HG03378 (cell line): ENCODE data around the gene C2orf69.

Experiments used
- ATAC-seq: cut with Tn5 transposase; IDR thresholded peaks from one replicate; pipeline ENCODE4 v1.9.1; 2021; ENCODE audit warnings: mild to moderate bottlenecking, moderate library complexity; ENCODE audit not compliant: unreplicated experiment

Gene C2orf69

DNA sequence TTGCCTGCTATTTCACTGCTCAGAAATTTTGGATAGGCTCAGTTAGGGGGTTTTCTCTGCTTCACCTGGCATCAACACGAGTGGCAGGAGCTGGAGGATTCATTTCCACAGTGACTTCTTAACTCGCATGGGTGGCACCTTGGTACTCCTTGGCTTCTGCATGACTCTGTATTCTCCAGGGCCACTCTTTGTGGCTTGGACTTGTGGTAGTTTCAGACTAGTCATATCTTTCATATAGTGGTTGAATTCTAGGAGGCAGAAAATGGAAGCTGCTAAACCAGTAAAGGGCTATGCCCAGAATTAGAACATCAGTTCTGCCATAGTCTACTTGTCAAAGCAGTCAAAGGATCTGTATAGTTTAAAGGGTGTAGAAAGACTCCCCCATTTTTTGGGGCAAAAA is 51.1 kb downstream of the C2orf69 start:
- peak; percentile 75 for ATAC-seq

DNA sequence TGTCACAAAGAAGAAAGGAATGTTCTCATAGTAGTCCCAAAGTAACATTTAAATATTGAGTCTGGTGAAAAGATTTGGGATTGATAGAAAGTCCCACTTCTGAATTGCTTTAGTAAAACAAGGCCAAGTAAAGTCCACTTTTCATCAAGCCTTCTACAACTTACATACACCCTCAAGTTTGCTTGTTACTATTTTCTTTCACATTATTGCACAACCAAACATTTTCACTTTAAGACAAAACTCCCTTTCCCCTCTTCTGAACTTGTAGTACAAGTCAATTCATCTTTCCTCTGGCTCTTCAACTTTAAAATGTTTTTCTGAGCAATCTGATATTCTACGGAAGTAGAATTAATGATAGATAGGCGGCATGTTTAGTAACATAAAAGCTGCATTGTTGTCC is 55.3 kb downstream of the C2orf69 start:
- no peak for ATAC-seq

DNA sequence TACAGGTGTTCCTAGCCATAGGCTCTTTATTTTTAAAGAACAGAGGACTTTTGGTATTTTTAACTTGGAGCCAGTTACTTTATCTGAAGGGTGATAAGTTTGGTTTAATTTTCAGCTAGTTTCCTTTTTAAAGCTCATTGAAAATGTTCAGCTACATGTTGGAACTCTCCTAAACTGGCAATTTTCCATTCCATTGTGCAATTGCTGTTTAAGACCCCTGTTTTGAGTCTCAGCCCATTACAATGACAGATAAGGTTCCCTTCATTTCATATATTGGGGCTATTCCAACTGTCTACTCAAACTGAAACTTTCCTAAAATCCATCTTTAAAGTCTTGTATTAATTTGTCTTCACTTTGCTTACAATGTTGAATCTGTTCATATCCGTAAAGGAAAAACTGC is 55.9 kb downstream of the C2orf69 start:
- ATAC-seq: no peak

DNA sequence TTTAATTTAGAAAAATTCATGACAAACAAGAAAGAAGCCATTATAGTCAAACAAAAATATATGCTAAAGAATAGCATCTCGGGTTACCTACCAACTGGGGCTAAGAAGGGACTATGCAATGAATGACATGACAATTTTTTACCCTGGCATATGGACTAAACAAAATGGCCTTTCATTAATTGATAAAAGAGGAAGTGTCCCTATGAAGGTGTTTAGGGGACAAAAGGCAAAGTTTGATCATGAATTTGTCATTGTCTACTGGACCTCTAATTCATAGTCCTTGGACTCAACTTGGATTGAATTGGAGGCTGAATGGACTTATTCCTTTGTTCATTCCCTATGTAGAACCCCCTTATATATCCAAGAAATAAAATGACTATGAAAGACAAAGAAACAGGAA is 57.0 kb downstream of the C2orf69 start:
- ATAC-seq: no peak

DNA sequence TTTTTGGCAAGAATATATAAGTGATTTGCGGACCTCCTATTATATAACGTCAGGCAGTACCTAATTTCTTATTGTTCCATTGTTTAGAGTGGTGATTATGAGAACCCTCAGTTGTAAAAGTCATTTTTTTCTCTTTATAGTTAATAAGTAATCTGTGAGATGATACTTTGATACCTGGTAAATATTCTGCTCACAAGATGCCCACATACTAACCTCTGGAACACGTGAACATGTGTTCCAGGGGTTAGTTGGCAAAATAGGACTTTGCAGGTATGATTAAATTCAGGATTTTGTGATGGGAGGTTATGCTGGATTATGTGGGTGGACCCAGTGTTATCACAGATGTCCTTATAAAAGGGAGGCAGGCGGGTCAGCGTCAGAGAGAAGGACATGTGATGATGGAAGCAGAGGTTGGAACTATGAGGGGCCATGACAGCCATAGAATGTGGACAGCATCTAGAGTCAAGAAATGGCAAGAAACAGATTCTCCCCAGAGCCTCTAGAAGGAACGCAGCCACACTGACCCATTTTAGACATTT is 61.1 kb downstream of the C2orf69 start:
- no peak for ATAC-seq

DNA sequence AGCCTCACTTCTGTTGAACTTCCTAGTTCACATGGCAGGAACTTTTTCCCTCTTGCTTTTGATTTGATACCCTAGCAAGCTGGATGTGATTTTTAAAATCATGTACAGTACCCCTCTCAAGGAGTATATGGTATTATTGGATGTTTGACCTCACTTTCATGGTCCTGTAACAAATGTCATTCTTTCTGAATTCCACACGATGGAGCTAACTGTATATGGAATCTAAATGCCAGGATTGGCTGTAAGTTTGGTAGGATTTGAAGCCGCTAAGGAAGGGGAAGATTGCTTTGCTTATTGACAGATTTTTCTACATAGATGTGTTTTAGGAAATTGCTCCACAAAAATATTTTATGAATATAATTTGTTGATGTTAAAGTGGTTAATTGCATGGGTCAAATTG is 62.6 kb downstream of the C2orf69 start:
- no peak for ATAC-seq

DNA sequence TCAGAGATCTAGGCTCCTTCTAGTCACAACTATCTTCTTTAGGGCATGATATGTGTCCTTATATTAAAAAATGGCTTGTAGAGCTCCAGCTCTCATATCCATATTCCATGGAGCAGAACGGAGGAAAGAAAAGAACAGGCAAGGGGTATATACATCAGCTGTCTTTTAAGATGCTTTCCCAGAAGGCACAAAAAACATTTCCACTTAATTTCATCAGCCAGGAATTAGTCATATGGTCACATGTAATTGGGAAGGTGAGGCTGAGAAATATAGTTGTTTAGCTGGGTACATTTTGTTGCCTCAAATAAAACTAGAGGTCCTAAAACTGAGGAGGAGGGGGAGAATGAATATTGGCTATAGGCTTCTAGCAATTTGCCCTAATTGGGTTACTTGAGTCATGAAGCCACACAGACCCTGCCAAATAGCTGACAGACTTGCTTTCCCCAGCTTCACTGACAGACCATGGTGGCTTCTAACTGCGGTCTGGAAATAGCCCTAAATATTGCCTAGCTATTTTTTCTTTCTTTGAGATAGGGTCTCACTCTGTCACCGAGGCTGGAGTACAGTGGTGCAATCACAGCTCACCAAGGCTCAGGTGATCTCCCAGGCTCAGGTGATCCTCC is 64.3 kb downstream of the C2orf69 start:
- ATAC-seq: no peak
